Hepatocyte (in vitro differentiated cells): ENCODE results near the gene USP24.

ENCODE experiments used
- CTCF ChIP-seq: fragments of 200-600 bp; sonication (generic); IDR thresholded peaks from 2 replicates; pipeline ENCODE4 v1.5.1; 2016; ENCODE audit warnings: antibody characterized with exemption, mild to moderate bottlenecking; ENCODE audit not compliant: poor library complexity
- EZH2phosphoT487 ChIP-seq: fragments of 200-600 bp; sonication (generic); IDR thresholded peaks from one replicate; pipeline ENCODE4 v1.6.1; 2018; ENCODE audit warnings: antibody characterized with exemption, mild to moderate bottlenecking, low read depth, moderate library complexity; ENCODE audit not compliant: unreplicated experiment, severe bottlenecking

GRCh38 chr1:55054396-55054795 is 160.8 kb downstream of the USP24 start:
- TF ChIP-seq CTCF: no peak
- TF ChIP-seq EZH2phosphoT487: no peak
